GM12872 (cell line): ENCODE data around the gene ZNF79.

Source experiments
- TF ChIP-seq, protein P1 (sequence below): IDR thresholded peaks from 3 replicates; pipeline ENCODE4 v1.5.1; 2011; ENCODE audit warnings: low read depth, mild to moderate bottlenecking, low read length, moderate library complexity; ENCODE audit not compliant: insufficient read depth

ZNF79 gene

DNA sequence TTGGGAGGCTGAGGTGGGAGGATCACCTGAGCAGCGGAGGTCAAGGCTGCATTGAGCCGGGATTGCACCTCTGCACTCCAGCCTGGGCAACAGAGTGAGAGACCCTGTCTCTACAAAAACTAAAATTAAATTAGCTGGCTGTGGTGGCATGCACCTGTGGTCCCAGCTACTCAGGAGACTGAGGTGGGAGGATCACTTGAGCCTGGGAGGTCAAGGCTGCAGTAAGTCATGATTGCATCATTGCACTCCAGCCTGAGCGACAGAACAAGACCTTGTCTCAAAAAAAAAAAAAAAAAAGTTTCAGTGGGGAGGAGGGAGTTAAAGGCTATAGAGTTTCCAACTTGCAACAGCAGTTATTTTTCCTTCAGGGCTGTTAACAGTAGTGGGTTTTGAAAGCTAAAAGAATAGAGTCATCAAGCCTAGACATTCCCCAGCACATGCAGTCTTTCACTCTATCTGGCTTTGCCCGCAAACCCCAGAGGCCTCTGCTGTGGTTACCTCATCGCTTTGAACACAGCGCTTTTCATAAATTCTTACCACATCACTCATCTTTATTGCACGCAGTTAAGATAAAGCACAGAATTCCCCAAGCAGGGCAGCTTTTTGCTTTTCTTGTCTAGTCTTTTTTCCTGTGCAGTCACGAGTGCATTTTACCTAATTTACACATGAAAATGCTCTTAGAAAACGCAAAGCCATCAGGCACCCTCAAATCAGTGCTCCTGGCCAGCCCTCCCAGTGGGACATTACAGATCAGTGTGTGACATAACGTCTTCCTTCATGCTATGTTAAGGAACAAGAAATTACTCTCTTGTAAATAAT lies 35.9 kb upstream of the ZNF79 start:
- TF ChIP-seq, protein P1, sequence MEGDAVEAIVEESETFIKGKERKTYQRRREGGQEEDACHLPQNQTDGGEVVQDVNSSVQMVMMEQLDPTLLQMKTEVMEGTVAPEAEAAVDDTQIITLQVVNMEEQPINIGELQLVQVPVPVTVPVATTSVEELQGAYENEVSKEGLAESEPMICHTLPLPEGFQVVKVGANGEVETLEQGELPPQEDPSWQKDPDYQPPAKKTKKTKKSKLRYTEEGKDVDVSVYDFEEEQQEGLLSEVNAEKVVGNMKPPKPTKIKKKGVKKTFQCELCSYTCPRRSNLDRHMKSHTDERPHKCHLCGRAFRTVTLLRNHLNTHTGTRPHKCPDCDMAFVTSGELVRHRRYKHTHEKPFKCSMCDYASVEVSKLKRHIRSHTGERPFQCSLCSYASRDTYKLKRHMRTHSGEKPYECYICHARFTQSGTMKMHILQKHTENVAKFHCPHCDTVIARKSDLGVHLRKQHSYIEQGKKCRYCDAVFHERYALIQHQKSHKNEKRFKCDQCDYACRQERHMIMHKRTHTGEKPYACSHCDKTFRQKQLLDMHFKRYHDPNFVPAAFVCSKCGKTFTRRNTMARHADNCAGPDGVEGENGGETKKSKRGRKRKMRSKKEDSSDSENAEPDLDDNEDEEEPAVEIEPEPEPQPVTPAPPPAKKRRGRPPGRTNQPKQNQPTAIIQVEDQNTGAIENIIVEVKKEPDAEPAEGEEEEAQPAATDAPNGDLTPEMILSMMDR, result no peak

DNA sequence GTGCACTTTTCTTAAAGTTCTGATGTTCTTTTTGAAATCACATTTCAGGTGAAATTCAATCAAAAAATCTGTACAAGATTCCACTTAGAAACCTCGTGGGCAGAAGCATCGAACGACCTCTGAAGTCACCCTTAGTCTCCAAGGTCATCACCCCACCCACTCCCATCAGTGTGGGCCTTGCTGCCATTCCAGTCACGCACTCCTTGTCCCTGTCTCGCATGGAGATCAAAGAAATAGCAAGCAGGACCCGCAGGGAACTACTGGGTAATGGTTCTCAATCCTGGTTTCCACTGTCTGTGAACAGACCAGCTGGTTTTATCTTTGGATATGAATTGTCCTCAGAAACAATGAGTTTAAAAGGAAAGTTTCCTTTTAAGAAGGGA lies 35.3 kb upstream of the ZNF79 start:
- TF ChIP-seq, protein P1, result no peak

DNA sequence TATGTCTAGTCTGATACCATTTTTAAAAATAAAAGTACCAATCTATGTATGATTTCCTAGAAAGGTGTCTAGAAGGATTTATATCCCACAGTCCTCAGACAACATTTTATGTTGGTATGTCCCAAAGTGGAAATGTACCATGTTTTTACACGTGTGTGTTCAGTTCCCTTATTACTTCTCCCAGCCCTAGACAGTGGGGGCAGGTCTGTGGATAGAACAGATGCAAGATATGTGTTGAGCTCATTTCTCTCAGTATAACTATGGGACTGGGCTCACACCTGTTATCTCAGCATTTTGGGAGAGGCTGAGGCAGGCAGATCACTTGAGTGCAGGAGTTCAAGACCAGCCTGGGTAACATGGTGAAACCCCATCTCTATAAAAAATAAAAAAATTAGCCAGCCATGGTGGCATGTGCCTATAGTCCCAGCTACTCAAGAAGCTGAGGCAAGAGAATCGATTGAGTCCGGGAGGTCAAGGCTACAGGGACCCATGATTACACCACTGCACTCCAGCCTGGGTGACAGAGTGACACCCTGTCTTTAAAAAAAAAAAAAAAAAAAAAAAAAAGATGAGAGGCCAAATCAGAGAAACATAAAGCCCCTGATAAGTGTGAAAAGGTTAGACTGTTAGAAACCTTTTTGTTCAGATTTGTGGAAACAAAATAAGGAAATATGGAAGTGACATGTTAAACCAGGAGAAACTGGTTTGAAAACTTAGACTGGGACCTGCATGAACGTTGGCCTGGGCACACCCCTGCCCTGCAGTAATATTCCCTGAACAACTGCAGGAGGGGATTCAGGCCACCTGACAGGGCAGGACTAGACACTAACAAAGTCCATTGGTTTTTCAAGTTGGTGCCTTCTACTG lies 34.6 kb upstream of the ZNF79 start:
- TF ChIP-seq, protein P1, result no peak

DNA sequence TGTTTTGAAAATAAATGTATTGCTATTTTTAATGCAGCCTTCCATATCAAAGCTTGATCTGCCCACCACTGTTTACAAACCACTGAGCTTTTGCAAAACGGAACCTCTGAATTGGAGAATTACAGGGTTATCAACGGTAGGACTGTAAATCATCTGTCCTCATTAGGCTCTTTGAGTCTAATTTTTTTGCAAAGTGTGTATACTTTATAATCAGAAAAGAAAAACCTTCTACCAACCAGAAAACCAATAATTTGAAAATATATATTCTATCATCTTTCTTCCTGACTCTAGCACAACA lies 34.0 kb upstream of the ZNF79 start:
- TF ChIP-seq, protein P1, result no peak

DNA sequence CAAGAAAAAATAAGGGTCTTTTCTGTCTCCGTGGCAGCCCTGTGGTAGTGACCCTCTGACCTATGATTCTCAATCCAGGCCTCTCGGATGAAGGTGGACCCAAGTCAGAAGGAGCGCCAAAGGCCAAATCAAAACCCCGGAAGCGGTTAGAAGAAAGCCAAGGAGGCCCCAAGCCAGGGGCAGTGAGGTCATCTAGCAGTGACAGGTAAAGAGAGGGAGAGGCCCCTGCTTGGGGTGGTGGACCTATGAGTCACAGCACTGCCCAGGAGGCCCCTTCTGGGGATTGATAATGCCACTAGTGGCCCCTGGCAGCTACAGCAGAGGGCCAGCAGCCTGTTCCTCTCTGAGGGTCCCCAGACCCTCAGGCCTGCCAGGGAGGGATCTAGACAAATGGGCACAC lies 33.6 kb upstream of the ZNF79 start:
- TF ChIP-seq, protein P1, result no peak

DNA sequence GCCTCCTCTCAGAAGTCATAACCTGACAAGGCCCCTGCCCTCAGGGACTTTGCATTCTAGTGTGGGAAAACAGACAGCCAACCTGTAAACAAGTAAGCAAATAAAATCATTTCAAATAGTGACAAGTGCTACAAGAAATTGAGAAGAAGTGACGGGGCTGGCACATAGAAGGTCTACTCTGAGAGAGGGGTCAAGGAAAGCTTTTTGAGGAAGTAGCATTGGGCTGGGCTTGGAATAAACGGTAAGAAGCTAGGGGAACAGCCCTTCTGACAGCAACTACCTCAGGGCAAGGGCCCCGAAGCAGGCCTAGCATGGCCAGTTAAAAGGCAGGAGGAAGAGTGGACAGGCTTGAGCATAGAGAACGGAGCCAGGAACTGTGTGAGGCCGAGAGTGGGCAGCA lies 32.0 kb upstream of the ZNF79 start:
- TF ChIP-seq, protein P1, result no peak

DNA sequence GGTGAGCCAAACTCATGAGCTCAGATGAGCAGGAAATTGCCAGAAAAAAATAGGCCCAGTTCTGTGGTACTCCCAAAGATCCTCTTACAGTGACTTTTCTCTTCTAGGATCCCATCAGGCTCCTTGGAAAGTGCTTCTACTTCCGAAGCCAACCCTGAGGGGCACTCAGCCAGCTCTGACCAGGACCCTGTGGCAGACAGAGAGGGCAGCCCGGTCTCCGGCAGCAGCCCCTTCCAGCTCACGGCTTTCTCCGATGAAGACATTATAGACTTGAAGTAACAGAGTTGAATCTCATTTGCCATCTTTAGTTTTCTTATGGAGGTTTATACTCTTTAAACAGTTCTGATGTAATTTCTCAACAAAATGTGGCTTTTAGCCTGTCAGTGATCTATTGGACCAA lies 31.2 kb upstream of the ZNF79 start:
- TF ChIP-seq, protein P1, result no peak
